Measurements from ENCODE around the gene USP20.
"Not testable (repeated sequence)": the region's sequence is repeated elsewhere in the genome, so short reads cannot be mapped to it uniquely, and the experiment has no call there.

USP20 gene

GRCh38 chr9:129835128-129835859 lies at the start of gene USP20, which contains the start of gene C9orf78:
Gene USP20 (plus strand): TSS chr9:129835458. CDS start chr9:129852556, 17,098 bp downstream.
Gene C9orf78 (minus strand): TSS chr9:129835275. CDS start chr9:129835221, 54 bp downstream.
- peak; percentile 94 for DNase-seq

GRCh38 chr9:129785866-129786265 lies 49.4 kb upstream of the USP20 start:
- DNase-seq = no peak

- no peak for DNase-seq
These were observed 48.8 kb upstream of the USP20 start for GRCh38 chr9:129786481-129786880.

GRCh38 chr9:129794549-129794948 lies 40.7 kb upstream of the USP20 start:
- no peak for DNase-seq

- DNase-seq = not testable (repeated sequence)
These were observed 39.2 kb upstream of the USP20 start for GRCh38 chr9:129796029-129796428.

GRCh38 chr9:129798973-129799372 lies 36.3 kb upstream of the USP20 start:
- DNase-seq = no peak

- no peak for DNase-seq
These were observed 33.8 kb upstream of the USP20 start for GRCh38 chr9:129801504-129801903.

- DNase-seq = peak; percentile 86
These were observed 32.2 kb upstream of the USP20 start, which contains the start of gene TOR1B for GRCh38 chr9:129802833-129803675. Gene TOR1B (plus strand): TSS chr9:129803184. CDS start chr9:129803213, 29 bp downstream.

- DNase-seq = no peak
These were observed 31.6 kb upstream of the USP20 start for GRCh38 chr9:129803676-129804060.

GRCh38 chr9:129806061-129806460 lies 29.2 kb upstream of the USP20 start:
- DNase-seq = no peak

- DNase-seq = no peak
These were observed 25.9 kb upstream of the USP20 start for GRCh38 chr9:129809346-129809745.

- no peak for DNase-seq
These were observed 25.1 kb upstream of the USP20 start for GRCh38 chr9:129810116-129810515.

GRCh38 chr9:129810788-129811187 lies 24.5 kb upstream of the USP20 start:
- DNase-seq = no peak

- DNase-seq = no peak
These were observed 23.3 kb upstream of the USP20 start for GRCh38 chr9:129811967-129812363.

GRCh38 chr9:129812385-129812784 lies 22.9 kb upstream of the USP20 start:
- DNase-seq = no peak

- no peak for DNase-seq
These were observed 21.6 kb upstream of the USP20 start for GRCh38 chr9:129813661-129814060.

- no peak for DNase-seq
These were observed 20.6 kb upstream of the USP20 start for GRCh38 chr9:129814432-129815223.

- DNase-seq = no peak
These were observed 20.0 kb upstream of the USP20 start for GRCh38 chr9:129815278-129815677.

GRCh38 chr9:129816501-129817435 lies 18.5 kb upstream of the USP20 start:
- no peak for DNase-seq

- DNase-seq = no peak
These were observed 12.2 kb upstream of the USP20 start for GRCh38 chr9:129822898-129823541.

GRCh38 chr9:129823542-129823934 lies 11.7 kb upstream of the USP20 start:
- no peak for DNase-seq

Measured in stimulated activated naive CD4-positive, alpha-beta T cell treated with Interleukin-2 at 50 U/mL for 16 hours (primary cell).